GM13976 (cell line): Measurements from ENCODE around the gene GNG8.

ENCODE experiments used
- DNase-seq: peaks from one replicate; pipeline ENCODE4 v3.0.0; 2012; ENCODE audit warnings: low spot score
- CTCF ChIP-seq: IDR thresholded peaks from 2 replicates; pipeline ENCODE4 v1.5.1; 2012; ENCODE audit warnings: borderline replicate concordance, mild to moderate bottlenecking; ENCODE audit not compliant: insufficient read depth; ENCODE audit errors: extremely low read depth, missing control alignments, control extremely low read depth
- in situ Hi-C: fragments of 300-500 bp; cut with MboI; formaldehyde crosslinking; loops from one replicate; pipeline ENCODE4 v1.12.0; 2022; ENCODE audit warnings: low sequenced_read_pairs, mixed read lengths, inconsistent platforms; ENCODE audit not compliant: unreplicated experiment

Gene GNG8

GRCh38 chr19:46587861-46588260, 48.1 kb downstream of the GNG8 start:
- DNase-seq: no peak
- in situ Hi-C loops: no loop called here
- no peak for TF ChIP-seq CTCF

DNA sequence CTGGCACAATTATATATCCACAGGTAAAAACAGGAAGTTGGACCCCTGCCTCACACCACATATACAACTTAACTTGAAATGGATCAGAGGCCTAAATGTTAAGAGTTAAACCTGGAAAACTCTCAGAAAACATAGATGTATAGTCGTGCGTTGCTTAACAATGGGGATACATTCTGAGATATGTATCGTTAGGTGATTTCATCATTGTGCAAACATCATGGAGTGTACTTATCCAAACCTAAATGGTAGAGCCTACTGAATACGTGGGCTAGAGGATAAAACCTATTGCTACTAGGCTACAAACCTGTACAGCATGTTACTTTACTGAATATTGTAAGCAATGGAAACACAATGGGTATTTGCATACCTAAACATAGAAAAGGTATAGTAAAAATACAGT, 49.7 kb downstream of the GNG8 start:
- in situ Hi-C loops: no loop called here
- no peak for TF ChIP-seq CTCF
- no peak for DNase-seq

- TF ChIP-seq CTCF: no peak
- no peak for DNase-seq
- in situ Hi-C loops: no loop called here
Measured at GRCh38 chr19:46585539-46585938, 50.5 kb downstream of the GNG8 start.
